Astrocyte of the cerebellum (primary cell): Measurements from ENCODE around the gene VSNL1.
A peak's percentile ranks its signal among the peaks of the same experiment; 100 is the strongest.

ENCODE experiments used
- DNase-seq: peaks from one replicate; pipeline ENCODE4 v3.0.0-alpha.2; 2011; ENCODE audit warnings: low read depth
- H3K4me3 ChIP-seq: 2 replicates; pipeline ENCODE4 v1.5.1; 2011; ENCODE audit warnings: mild to moderate bottlenecking, low read depth, low read length, moderate library complexity
- CTCF ChIP-seq: IDR thresholded peaks from 2 replicates; pipeline ENCODE4 v1.5.1; 2012; ENCODE audit warnings: low read length, low read depth, moderate library complexity, mild to moderate bottlenecking; ENCODE audit errors: missing control alignments
- in situ Hi-C: cut with HindIII; loops from 2 replicates; pipeline ENCODE4 v1.10.0; 2017; ENCODE audit warnings: low sequenced_read_pairs

VSNL1 gene

DNA sequence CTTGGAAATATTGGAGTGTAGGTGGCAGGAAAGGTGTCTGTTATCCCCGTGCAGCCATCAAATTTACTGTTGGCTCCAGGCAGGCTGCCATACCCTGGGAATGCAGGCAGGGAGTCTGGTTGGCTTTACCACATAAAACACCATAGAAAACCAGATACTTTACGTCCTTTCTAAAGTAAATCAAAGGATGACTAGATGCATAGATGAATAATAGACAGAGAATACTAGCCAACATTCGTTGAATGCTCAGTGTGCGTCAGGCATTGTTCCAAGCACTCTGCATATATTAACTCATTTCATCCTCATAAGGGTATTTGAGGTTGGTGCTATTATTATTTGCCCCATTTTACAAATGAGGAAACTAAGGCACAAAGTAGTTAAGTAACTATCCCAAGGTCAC lies 65.2 kb downstream of the VSNL1 start:
- TF ChIP-seq CTCF = no peak
- in situ Hi-C loops = no loop called here

DNA sequence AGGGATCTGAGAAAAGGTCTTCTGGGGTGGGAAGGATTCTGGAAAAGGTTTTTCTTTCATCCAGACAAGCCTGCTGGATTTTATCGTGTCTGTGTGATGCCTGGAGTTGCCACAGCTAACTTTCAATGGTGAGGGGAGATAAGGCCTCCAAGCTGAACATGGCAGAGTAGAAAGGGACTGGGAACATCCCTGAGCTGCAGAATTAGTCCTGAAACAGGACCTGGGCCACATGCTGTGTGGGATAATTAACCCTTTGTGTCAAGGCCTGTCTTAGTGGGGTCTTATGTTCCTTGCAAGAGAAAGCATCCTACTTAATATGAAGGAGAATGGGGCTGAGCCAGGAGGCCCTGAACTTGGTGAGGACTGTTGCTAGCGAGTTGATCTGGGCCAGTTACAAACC lies 66.4 kb downstream of the VSNL1 start:
- TF ChIP-seq CTCF = no peak
- DNase-seq = no peak
- in situ Hi-C loops = no loop called here
- H3K4me3 ChIP-seq = no peak overlapping the region

More for the DNA sequence above, 65.2 kb downstream of the VSNL1 start:
- peak; percentile 80 for DNase-seq
- H3K4me3 ChIP-seq = no peak overlapping the region

DNA sequence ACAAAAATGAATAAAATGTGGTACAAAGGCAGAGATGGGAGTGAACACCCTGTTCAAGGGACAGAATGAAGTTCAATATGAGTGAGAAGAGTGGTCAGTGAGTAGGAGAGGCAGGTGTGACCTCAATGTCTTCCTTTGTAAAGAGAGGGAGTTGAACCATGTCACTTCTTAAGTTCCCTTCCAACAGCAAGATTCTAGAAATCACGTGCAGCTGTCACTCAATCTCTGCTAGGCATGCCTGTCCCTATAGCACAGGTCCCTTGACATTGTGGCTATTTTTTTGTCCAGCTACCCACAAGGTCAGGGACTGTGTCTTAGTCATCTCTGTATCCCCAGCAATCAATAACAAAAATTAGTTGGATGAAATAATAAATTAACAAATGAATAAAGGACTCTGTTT lies 66.9 kb downstream of the VSNL1 start:
- in situ Hi-C loops = no loop called here
- no peak for DNase-seq

DNA sequence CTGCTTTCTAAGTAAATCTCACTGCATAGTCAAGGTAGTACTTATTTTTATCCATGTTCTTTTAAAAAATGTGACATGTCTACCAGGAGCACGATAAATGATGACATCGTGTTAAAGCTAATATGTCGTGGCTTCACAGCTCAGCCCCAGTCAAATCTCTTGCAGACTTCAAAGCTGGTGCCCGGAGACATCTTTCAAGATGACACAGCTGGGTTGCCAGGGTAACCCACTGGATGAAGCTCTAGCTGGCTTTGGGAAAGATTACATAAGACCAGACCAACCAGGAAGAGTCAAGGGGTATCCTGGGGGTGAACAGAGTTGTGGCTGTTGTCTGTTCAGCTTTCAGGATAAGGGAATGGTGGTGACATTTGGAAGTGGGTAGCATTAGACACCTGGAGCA lies 67.8 kb downstream of the VSNL1 start:
- no peak overlapping the region for H3K4me3 ChIP-seq
- in situ Hi-C loops = no loop called here
- TF ChIP-seq CTCF = no peak
- no peak for DNase-seq

More for the DNA sequence above, 66.9 kb downstream of the VSNL1 start:
- no peak for TF ChIP-seq CTCF
- no peak overlapping the region for H3K4me3 ChIP-seq

GRCh38 chr2:17610521-17610920 lies 70.0 kb downstream of the VSNL1 start:
- TF ChIP-seq CTCF = no peak
- no peak overlapping the region for H3K4me3 ChIP-seq
- in situ Hi-C loops = no loop called here
- DNase-seq = no peak

GRCh38 chr2:17611036-17611435 lies 70.5 kb downstream of the VSNL1 start:
- in situ Hi-C loops = no loop called here
- TF ChIP-seq CTCF = no peak
- DNase-seq = no peak
- no peak overlapping the region for H3K4me3 ChIP-seq
